HCT116 (cell line): ENCODE results near the gene ACAP2. TPM values are rescaled to one million over a fixed set of nuclear protein-coding genes. Genes with fewer than 3 reads are reported as not detected.

Experiments used
- REST ChIP-seq: IDR thresholded peaks from 2 replicates; pipeline ENCODE4 v1.6.1; 2012; ENCODE audit warnings: low read depth
- total RNA-seq: library from RNA; stranded (reverse); gene quantifications from one replicate; pipeline ENCODE4 v1.2.1, GENCODE V29; 2021; ENCODE audit not compliant: unreplicated experiment

ACAP2 gene
- total RNA-seq, 1 experiment from 2014 or later = 43.0 TPM

- TF ChIP-seq REST = no peak
Observed at GRCh38 chr3:195224980-195225580, 217.7 kb downstream of the ACAP2 start (continued).

Other genes starting within 250 kb of the ACAP2 start
- 10.9 TPM for gene XXYLT1, start 171.9 kb downstream of the ACAP2 start, total RNA-seq
- gene PPP1R2, start 100.3 kb upstream of the ACAP2 start, total RNA-seq = 46.1 TPM
- 0.76 TPM for gene APOD, start 140.9 kb upstream of the ACAP2 start, total RNA-seq